ENCODE results near the gene NR1I3. TPM values are rescaled to one million over a fixed set of nuclear protein-coding genes. Genes with fewer than 3 reads are reported as not detected.
A peak's percentile ranks its signal among the peaks of the same experiment; 100 is the strongest.

NR1I3 gene
- total RNA-seq, 4 donors from 2014 or later: not detected

- Histone ChIP-seq H3K27me3 (no peaks in the 10 kb centered on the region), H3K4me1 (peaks cover 35 to 51% (median 37%) of the 10 kb centered on the region in 4 donors), H3K36me3 (no peaks in the 10 kb centered on the region), H3K9me3 (no peaks in the 10 kb centered on the region), H3K27ac (peak overlapping the region; percentile 90 to 98 (median 94)), H3K4me3 (peak overlapping the region in 3 of 4 donors; percentile 3 to 37 (median 22))
- intact Hi-C loops (cut with DNase I; ENCODE audit: low total_unique reads): no loop called here
- TF ChIP-seq CTCF (IDR thresholded peaks at IDR 0.05) (no peak), EP300 (IDR thresholded peaks at IDR 0.05; ENCODE audit: low read depth) (no peak), POLR2A (IDR thresholded peaks at IDR 0.05) (no peak), POLR2AphosphoS5 (IDR thresholded peaks at IDR 0.05) (no peak)
- in situ Hi-C loops (cut with MboI; ENCODE audit: low pct_ligation_motif_present in 1 of 4, low pct_unique_long_range_greater_than_20kb in 1 of 4, low sequenced_read_pairs in 3 of 4): no loop called here
- 71 to 84% methylated on average over 4 to 7 of the region's 11 CpGs for WGBS, 2 donors (ENCODE audit: low coverage in 1 of 2)
- no peak for DNase-seq
Observed at GRCh38 chr1:161197560-161198193, 40.3 kb downstream of the NR1I3 start.

- Histone ChIP-seq H3K4me3 (peak overlapping the region in 1 of 4 donors; percentile 37), H3K27ac (peak overlapping the region; percentile 90 to 98 (median 94)), H3K27me3 (no peaks in the 10 kb centered on the region), H3K4me1 (peaks cover 35 to 49% (median 36%) of the 10 kb centered on the region in 4 donors), H3K9me3 (no peaks in the 10 kb centered on the region), H3K36me3 (no peaks in the 10 kb centered on the region)
- in situ Hi-C loops (cut with MboI; ENCODE audit: low pct_ligation_motif_present in 1 of 4, low pct_unique_long_range_greater_than_20kb in 1 of 4, low sequenced_read_pairs in 3 of 4) (no loop called here), intact Hi-C loops (cut with DNase I; ENCODE audit: low total_unique reads) (no loop called here)
- WGBS, 2 donors (ENCODE audit: low coverage in 1 of 2): 62 to 77% methylated on average over 4 to 26 of the region's 27 CpGs
- no peak for TF ChIP-seq POLR2A (IDR thresholded peaks at IDR 0.05)
- TF ChIP-seq POLR2AphosphoS5 (IDR thresholded peaks at IDR 0.05): no peak
- no peak for TF ChIP-seq EP300 (IDR thresholded peaks at IDR 0.05; ENCODE audit: low read depth)
- no peak for TF ChIP-seq CTCF (IDR thresholded peaks at IDR 0.05)
- no peak for DNase-seq
Observed at GRCh38 chr1:161196521-161197451, 41.2 kb downstream of the NR1I3 start.

GRCh38 chr1:161196111-161196510, 41.9 kb downstream of the NR1I3 start:
- no peaks in the 10 kb centered on the region for H3K9me3 ChIP-seq
- peak overlapping the region; percentile 90 to 98 (median 94) for H3K27ac ChIP-seq
- H3K27me3 ChIP-seq: no peaks in the 10 kb centered on the region
- TF ChIP-seq POLR2A (IDR thresholded peaks at IDR 0.05): no peak
- TF ChIP-seq CTCF (IDR thresholded peaks at IDR 0.05): no peak
- TF ChIP-seq EP300 (IDR thresholded peaks at IDR 0.05; ENCODE audit: low read depth): no peak
- TF ChIP-seq POLR2AphosphoS5 (IDR thresholded peaks at IDR 0.05): no peak
- 80 to 95% methylated on average over 1 to 6 of the region's 7 CpGs for WGBS, 2 donors (ENCODE audit: low coverage in 1 of 2)
- H3K4me3 ChIP-seq: peak overlapping the region in 1 of 4 donors; percentile 37
- in situ Hi-C loops (cut with MboI; ENCODE audit: low pct_ligation_motif_present in 1 of 4, low pct_unique_long_range_greater_than_20kb in 1 of 4, low sequenced_read_pairs in 3 of 4): no loop called here
- DNase-seq: no peak
- H3K36me3 ChIP-seq: no peaks in the 10 kb centered on the region
- H3K4me1 ChIP-seq: peaks cover 28 to 43% (median 29%) of the 10 kb centered on the region in 4 donors
- intact Hi-C loops (cut with DNase I; ENCODE audit: low total_unique reads): no loop called here

GRCh38 chr1:161195171-161195570, 42.8 kb downstream of the NR1I3 start:
- intact Hi-C loops (cut with DNase I; ENCODE audit: low total_unique reads): no loop called here
- TF ChIP-seq EP300 (IDR thresholded peaks at IDR 0.05; ENCODE audit: low read depth) (no peak), POLR2AphosphoS5 (IDR thresholded peaks at IDR 0.05) (no peak)
- DNase-seq: no peak
- no peaks in the 10 kb centered on the region for H3K9me3 ChIP-seq
- no peaks in the 10 kb centered on the region for H3K27me3 ChIP-seq
- H3K36me3 ChIP-seq: no peaks in the 10 kb centered on the region
- no peak overlapping the region for H3K4me3 ChIP-seq
- peaks cover 18 to 33% (median 20%) of the 10 kb centered on the region in 4 donors for H3K4me1 ChIP-seq
- in situ Hi-C loops (cut with MboI; ENCODE audit: low pct_ligation_motif_present in 1 of 4, low pct_unique_long_range_greater_than_20kb in 1 of 4, low sequenced_read_pairs in 3 of 4): no loop called here
- WGBS, 2 donors (ENCODE audit: low coverage in 1 of 2): 76% methylated on average over 4 of the region's 4 CpGs; no CpG with 5 or more reads in 1 of the 2 donors
- peak overlapping the region in 2 of 4 donors; percentile 11 to 15 for H3K27ac ChIP-seq
